ENCODE data around the gene AKR1C2. TPM values are rescaled to one million over a fixed set of nuclear protein-coding genes. Genes with fewer than 3 reads are reported as not detected.
"Not testable (repeated sequence)": the region's sequence is repeated elsewhere in the genome, so short reads cannot be mapped to it uniquely, and the experiment has no call there.

Gene AKR1C2
- total and polyA plus RNA-seq, 5 donors from 2014 or later, result not detected

DNA sequence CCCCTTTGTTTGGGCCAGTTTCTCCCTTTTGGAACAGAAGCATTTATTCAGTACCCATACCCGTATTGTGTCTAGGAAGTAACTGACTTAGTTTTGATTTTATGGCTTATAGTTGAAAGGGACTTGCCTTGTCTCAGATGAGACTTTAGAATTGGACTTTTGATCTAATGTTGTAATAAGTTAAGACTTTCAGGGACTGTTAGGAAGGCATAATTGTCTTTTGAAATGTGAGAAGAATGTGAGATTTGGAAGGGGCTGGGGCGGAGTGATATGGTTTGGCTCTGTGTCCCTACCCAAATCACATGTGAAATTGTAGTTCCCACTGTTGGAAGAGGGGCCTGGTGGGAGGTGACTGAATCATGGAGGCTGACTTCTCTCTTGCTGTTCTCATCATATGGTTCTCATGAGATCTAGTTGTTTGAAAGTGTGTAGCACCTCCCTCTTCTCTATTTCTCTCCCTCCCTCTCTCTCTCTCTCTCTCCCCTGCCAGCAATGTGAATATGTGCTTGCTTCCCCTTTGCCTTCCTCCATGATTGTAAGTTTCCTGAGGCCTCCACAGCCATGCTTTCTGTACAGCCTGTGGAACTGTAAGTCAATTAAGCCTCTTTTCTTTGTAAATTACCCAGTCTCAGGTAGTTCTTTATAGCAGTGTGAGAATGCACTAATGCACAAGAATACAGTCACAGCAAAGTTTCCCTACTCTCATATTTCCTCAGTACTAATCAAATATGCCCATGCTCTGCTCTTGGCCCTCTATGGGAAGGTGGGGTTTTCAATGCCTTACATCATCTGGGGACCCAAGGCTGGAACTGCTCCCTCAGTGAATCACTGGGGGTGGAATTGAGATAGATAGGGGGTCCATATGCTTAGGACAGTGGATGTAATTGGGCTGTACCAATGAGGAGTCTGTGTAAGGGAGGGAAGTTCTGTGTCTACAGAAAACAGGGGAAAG is 57.6 kb downstream of the AKR1C2 start:
- no peaks in the 10 kb centered on the region for H3K9me3 Mint-ChIP-seq
- no peaks in the 10 kb centered on the region for H3K36me3 Mint-ChIP-seq
- no peak for ATAC-seq (ENCODE audit: low read depth in 2 of 2)

DNA sequence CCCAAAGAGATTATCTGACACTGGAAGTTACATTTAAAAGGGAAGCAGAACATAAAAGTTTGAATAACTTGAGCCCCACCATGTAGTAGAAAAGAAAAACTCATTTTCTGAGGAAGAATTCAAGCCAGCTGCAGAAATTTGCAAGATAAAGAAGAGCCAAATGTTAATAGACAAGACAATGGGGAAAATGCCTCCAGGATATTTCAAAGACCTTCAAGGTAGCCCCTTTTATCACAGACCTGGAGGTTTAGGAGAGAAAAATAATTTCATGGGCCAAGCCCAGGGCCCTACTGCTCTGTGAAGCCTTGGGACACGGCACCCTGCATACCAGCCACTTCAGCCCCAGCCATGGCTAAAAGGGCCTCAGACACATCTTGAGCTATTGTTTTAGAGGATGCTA is 58.8 kb downstream of the AKR1C2 start:
- Histone ChIP-seq H3K27ac (ENCODE audit: insufficient read depth, low read length, poor library complexity, severe bottlenecking) (no peak overlapping the region), H3K36me3 (ENCODE audit: control insufficient read depth, insufficient read depth, low read length) (no peaks in the 10 kb centered on the region), H3K4me1 (ENCODE audit: control insufficient read depth, insufficient read depth, low read length, poor library complexity, severe bottlenecking) (no peaks in the 10 kb centered on the region), H3K27me3 (ENCODE audit: control insufficient read depth, insufficient read depth, low read length) (no peaks in the 10 kb centered on the region), H3K4me3 (ENCODE audit: low read depth, low read length) (no peak overlapping the region), H3K9me3 (ENCODE audit: control insufficient read depth in 2 of 2, low read length in 2 of 2) (no peaks in the 10 kb centered on the region)
- no peak overlapping the region for H3K4me3 Mint-ChIP-seq
- DNase-seq (no peak), ATAC-seq (ENCODE audit: low read depth in 2 of 2) (no peak)
- no peaks in the 10 kb centered on the region for H3K4me1 Mint-ChIP-seq
- H3K36me3 Mint-ChIP-seq, result no peaks in the 10 kb centered on the region
- peaks cover 8% of the 10 kb centered on the region for H3K27me3 Mint-ChIP-seq
- H3K27ac Mint-ChIP-seq, result no peak overlapping the region
- H3K9me3 Mint-ChIP-seq, result no peaks in the 10 kb centered on the region

More for the DNA sequence above, 57.6 kb downstream of the AKR1C2 start:
- no peak for DNase-seq
- H3K4me3 Mint-ChIP-seq, result no peak overlapping the region
- no peaks in the 10 kb centered on the region for H3K36me3 ChIP-seq (ENCODE audit: control insufficient read depth, insufficient read depth, low read length)
- H3K27ac Mint-ChIP-seq, result no peak overlapping the region
- no peaks in the 10 kb centered on the region for H3K9me3 ChIP-seq (ENCODE audit: control insufficient read depth in 2 of 2, low read length in 2 of 2)
- no peaks in the 10 kb centered on the region for H3K4me1 ChIP-seq (ENCODE audit: control insufficient read depth, insufficient read depth, low read length, poor library complexity, severe bottlenecking)
- no peaks in the 10 kb centered on the region for H3K27me3 ChIP-seq (ENCODE audit: control insufficient read depth, insufficient read depth, low read length)
- peaks cover 8% of the 10 kb centered on the region for H3K27me3 Mint-ChIP-seq
- no peak overlapping the region for H3K27ac ChIP-seq (ENCODE audit: insufficient read depth, low read length, poor library complexity, severe bottlenecking)
- H3K4me3 ChIP-seq (ENCODE audit: low read depth, low read length), result no peak overlapping the region
- H3K4me1 Mint-ChIP-seq, result no peaks in the 10 kb centered on the region

DNA sequence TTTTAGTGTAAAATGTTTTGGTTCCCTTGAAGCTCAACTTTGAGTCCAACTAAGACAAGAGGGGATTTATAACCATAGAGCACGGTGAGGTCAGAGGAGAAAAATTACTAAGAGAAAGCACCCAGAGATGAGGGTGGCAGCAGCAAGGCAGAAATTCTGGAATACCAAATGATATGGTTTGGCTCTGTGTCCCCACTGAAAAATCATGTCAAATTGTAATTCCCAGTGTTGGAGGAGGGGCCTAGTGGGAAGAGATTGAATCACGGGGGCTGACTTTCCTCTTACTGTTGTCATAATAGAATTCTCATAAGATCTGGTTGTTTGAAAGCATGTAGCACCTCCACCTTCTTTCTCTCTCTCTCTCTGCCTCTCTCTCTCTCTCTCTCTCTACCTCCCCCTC is 59.8 kb downstream of the AKR1C2 start:
- H3K4me3 ChIP-seq (ENCODE audit: low read depth, low read length), result no peak overlapping the region
- Mint-ChIP-seq H3K27me3 (peaks cover 8% of the 10 kb centered on the region), H3K9me3 (no peaks in the 10 kb centered on the region), H3K4me3 (no peak overlapping the region), H3K4me1 (no peaks in the 10 kb centered on the region), H3K27ac (no peak overlapping the region), H3K36me3 (no peaks in the 10 kb centered on the region)
- H3K36me3 ChIP-seq (ENCODE audit: control insufficient read depth, insufficient read depth, low read length), result no peaks in the 10 kb centered on the region
- DNase-seq (no peak), ATAC-seq (ENCODE audit: low read depth in 2 of 2) (no peak)
- H3K27ac ChIP-seq (ENCODE audit: insufficient read depth, low read length, poor library complexity, severe bottlenecking), result no peak overlapping the region
- no peaks in the 10 kb centered on the region for H3K9me3 ChIP-seq (ENCODE audit: control insufficient read depth in 2 of 2, low read length in 2 of 2)
- H3K4me1 ChIP-seq (ENCODE audit: control insufficient read depth, insufficient read depth, low read length, poor library complexity, severe bottlenecking), result no peaks in the 10 kb centered on the region
- H3K27me3 ChIP-seq (ENCODE audit: control insufficient read depth, insufficient read depth, low read length), result no peaks in the 10 kb centered on the region

DNA sequence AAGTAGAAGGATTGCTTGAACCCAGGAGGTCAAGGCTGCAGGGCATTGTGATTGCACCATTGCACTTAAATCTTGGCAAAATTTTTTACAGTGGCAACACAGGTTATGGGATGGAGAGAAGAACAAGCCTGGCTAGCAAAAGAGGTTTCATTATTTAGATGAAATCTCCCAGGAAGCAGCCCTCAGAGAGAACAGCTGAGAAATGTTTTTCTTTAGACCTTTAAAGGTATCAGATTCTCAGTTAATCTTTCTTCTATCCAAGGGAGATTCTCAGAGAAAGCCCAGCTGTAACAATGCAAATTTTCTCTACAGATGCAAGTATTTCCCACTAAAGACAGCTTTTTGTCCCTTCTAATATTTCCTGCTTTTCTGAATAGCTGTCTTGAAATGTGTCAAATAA is 60.2 kb downstream of the AKR1C2 start:
- H3K27me3 ChIP-seq (ENCODE audit: control insufficient read depth, insufficient read depth, low read length); H3K27ac ChIP-seq (ENCODE audit: insufficient read depth, low read length, poor library complexity, severe bottlenecking); H3K36me3 Mint-ChIP-seq; H3K27me3 Mint-ChIP-seq; H3K4me3 Mint-ChIP-seq; H3K36me3 ChIP-seq (ENCODE audit: control insufficient read depth, insufficient read depth, low read length); H3K9me3 ChIP-seq (ENCODE audit: control insufficient read depth in 2 of 2, low read length in 2 of 2); H3K27ac Mint-ChIP-seq; H3K4me1 Mint-ChIP-seq; H3K4me1 ChIP-seq (ENCODE audit: control insufficient read depth, insufficient read depth, low read length, poor library complexity, severe bottlenecking); H3K9me3 Mint-ChIP-seq; H3K4me3 ChIP-seq (ENCODE audit: low read depth, low read length); DNase-seq; ATAC-seq (ENCODE audit: low read depth in 2 of 2): not testable (repeated sequence)

DNA sequence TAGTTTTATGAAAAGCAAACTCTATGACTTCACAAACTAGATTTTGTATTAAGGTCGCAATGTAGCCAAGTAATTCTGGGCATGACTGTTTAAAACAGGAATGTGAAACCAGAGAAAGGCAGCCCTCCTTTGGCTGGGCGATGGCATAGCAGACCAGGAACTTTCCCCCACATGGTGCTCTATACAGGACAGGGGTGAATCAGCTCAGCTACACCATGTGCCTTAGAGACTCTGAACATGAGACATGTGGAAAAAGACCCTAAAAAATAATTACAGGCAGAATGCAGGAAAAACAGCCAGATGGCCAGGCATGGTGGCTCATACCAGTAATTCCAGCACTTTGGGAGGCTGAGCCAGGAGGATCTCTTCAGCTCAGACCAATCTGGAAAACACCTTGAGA is 60.7 kb downstream of the AKR1C2 start:
- not testable (repeated sequence) for H3K4me1 ChIP-seq (ENCODE audit: control insufficient read depth, insufficient read depth, low read length, poor library complexity, severe bottlenecking); H3K9me3 ChIP-seq (ENCODE audit: control insufficient read depth in 2 of 2, low read length in 2 of 2); H3K27ac ChIP-seq (ENCODE audit: insufficient read depth, low read length, poor library complexity, severe bottlenecking); DNase-seq; H3K36me3 ChIP-seq (ENCODE audit: control insufficient read depth, insufficient read depth, low read length); H3K27me3 Mint-ChIP-seq; H3K4me3 Mint-ChIP-seq; H3K36me3 Mint-ChIP-seq; H3K4me3 ChIP-seq (ENCODE audit: low read depth, low read length); H3K27ac Mint-ChIP-seq; H3K9me3 Mint-ChIP-seq; H3K4me1 Mint-ChIP-seq; H3K27me3 ChIP-seq (ENCODE audit: control insufficient read depth, insufficient read depth, low read length); ATAC-seq (ENCODE audit: low read depth in 2 of 2)

DNA sequence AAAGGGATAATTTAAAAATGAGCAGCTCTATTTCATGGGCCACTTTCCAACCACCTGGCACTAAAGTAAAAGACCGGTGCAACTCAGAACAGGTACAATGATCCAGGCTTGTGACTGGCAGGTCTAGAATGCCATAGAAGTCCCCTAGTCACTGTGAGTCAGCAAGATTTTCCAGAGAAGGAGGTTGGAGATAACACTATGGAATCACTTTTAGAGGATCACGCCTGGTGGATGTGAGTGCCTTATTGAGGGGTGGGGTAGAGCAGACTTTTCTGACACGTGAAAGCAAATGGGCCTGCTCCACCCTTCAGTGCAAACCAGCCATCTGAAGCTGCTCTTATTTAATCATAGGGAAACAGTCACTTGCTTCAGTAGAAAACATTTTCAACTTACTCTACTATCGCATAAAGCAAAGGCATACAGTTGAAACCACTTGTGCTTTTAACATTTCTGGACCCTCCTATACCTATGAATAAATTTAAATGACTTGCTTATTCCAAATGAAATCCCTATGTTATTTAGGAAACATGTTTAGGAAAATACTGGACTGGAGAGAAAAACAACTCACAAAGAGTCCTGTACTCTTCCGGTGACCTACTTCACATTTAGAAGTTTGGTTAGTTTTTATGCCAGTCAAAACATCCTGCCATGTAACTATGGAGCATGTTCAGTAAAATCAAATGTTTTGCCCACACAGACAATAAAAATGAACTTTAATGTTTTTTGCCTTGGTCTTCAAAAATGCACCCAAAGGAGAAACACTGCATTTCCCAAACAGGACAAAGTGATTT is 61.9 kb downstream of the AKR1C2 start:
- Mint-ChIP-seq H3K4me1 (no peaks in the 10 kb centered on the region), H3K36me3 (no peaks in the 10 kb centered on the region), H3K27ac (no peak overlapping the region), H3K4me3 (no peak overlapping the region), H3K9me3 (no peaks in the 10 kb centered on the region), H3K27me3 (peaks cover 4% of the 10 kb centered on the region)
- Histone ChIP-seq H3K9me3 (ENCODE audit: control insufficient read depth in 2 of 2, low read length in 2 of 2) (no peaks in the 10 kb centered on the region), H3K4me1 (ENCODE audit: control insufficient read depth, insufficient read depth, low read length, poor library complexity, severe bottlenecking) (no peaks in the 10 kb centered on the region), H3K36me3 (ENCODE audit: control insufficient read depth, insufficient read depth, low read length) (no peaks in the 10 kb centered on the region), H3K4me3 (ENCODE audit: low read depth, low read length) (no peak overlapping the region), H3K27me3 (ENCODE audit: control insufficient read depth, insufficient read depth, low read length) (no peaks in the 10 kb centered on the region), H3K27ac (ENCODE audit: insufficient read depth, low read length, poor library complexity, severe bottlenecking) (no peak overlapping the region)
- ATAC-seq (ENCODE audit: low read depth in 2 of 2), result no peak
- DNase-seq, result no peak

DNA sequence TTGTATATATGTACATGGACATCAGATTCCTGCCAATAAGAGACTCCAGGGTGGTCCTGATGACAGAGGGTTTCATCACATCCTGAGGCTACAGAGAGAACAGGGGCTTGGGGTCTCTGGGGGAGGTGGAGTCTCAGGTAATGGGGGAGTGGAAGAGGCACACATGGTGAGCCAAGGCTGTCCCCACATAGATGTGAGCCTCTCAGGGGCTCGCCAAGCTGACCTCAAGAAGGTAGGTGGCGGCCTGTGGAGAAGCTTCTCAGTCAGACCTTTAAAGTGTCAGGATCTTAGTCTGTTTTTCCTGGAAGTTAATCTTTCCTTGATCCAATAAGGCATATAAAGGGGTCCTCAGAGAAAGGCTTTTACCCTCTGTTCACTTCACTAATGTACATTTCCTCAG is 62.7 kb downstream of the AKR1C2 start:
- H3K36me3 ChIP-seq (ENCODE audit: control insufficient read depth, insufficient read depth, low read length); H3K36me3 Mint-ChIP-seq; H3K27me3 Mint-ChIP-seq; DNase-seq; H3K4me1 ChIP-seq (ENCODE audit: control insufficient read depth, insufficient read depth, low read length, poor library complexity, severe bottlenecking); H3K4me1 Mint-ChIP-seq; H3K27ac Mint-ChIP-seq; H3K4me3 Mint-ChIP-seq; H3K27ac ChIP-seq (ENCODE audit: insufficient read depth, low read length, poor library complexity, severe bottlenecking); H3K27me3 ChIP-seq (ENCODE audit: control insufficient read depth, insufficient read depth, low read length); H3K9me3 Mint-ChIP-seq; H3K4me3 ChIP-seq (ENCODE audit: low read depth, low read length); ATAC-seq (ENCODE audit: low read depth in 2 of 2); H3K9me3 ChIP-seq (ENCODE audit: control insufficient read depth in 2 of 2, low read length in 2 of 2): not testable (repeated sequence)

DNA sequence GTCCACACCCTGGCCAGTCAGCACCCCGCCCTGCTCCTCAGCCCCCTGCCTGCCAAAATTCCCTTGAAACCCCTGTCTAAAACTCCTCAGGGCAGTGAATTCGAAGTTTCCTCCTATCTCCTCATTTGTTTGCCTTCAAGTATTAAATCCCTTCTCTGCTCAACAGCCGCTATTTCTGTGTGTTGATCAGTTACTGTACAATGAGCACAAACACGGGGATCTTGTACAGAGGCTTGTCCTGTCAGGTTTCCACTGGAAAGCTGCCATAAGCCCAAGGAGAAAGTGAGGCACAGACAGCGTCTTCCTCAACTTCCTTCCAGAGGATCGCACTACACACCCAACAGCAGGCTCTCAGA is 63.6 kb downstream of the AKR1C2 start:
- H3K4me3 Mint-ChIP-seq; ATAC-seq (ENCODE audit: low read depth in 2 of 2); DNase-seq; H3K4me1 Mint-ChIP-seq; H3K36me3 ChIP-seq (ENCODE audit: control insufficient read depth, insufficient read depth, low read length); H3K9me3 Mint-ChIP-seq; H3K27ac Mint-ChIP-seq; H3K36me3 Mint-ChIP-seq; H3K4me3 ChIP-seq (ENCODE audit: low read depth, low read length); H3K27me3 Mint-ChIP-seq; H3K4me1 ChIP-seq (ENCODE audit: control insufficient read depth, insufficient read depth, low read length, poor library complexity, severe bottlenecking); H3K27me3 ChIP-seq (ENCODE audit: control insufficient read depth, insufficient read depth, low read length); H3K9me3 ChIP-seq (ENCODE audit: control insufficient read depth in 2 of 2, low read length in 2 of 2); H3K27ac ChIP-seq (ENCODE audit: insufficient read depth, low read length, poor library complexity, severe bottlenecking): not testable (repeated sequence)

All from CD4-positive, CD25-positive, alpha-beta regulatory T cell (primary cell).